Neural cell (in vitro differentiated cells): Measurements from ENCODE around the gene RCN2. TPM values are rescaled to one million over a fixed set of nuclear protein-coding genes. Genes with fewer than 3 reads are reported as not detected.

Source experiments
- H2AFZ ChIP-seq: fragments of 200-600, 300-800 bp; sonication (generic), shearing (Covaris generic); 2 replicates; pipeline ENCODE4 v1.6.0; 2014; ENCODE audit warnings: low read depth, mild to moderate bottlenecking, antibody characterized with exemption, low read length, moderate library complexity
- H3F3A ChIP-seq: fragments of 200-600 bp; shearing (Covaris generic); 2 replicates; pipeline ENCODE4 v1.6.1; 2016; ENCODE audit warnings: mild to moderate bottlenecking, moderate library complexity, mixed read lengths, antibody characterized with exemption, low read length; ENCODE audit not compliant: insufficient read depth, poor library complexity, severe bottlenecking
- H3K27ac ChIP-seq: fragments of 200-600, 300-800 bp; sonication (generic), shearing (Covaris generic); 2 replicates; pipeline ENCODE4 v1.5.1; 2014; ENCODE audit warnings: mild to moderate bottlenecking, low read length, moderate library complexity
- H3K27me3 ChIP-seq: fragments of 300-800, 200-600 bp; sonication (generic), shearing (Covaris generic); 2 replicates; pipeline ENCODE4 v1.6.0; 2014; ENCODE audit warnings: mild to moderate bottlenecking, low read depth, low read length, moderate library complexity; ENCODE audit not compliant: insufficient read depth
- H3K36me3 ChIP-seq: fragments of 300-800, 200-600 bp; sonication (generic), shearing (Covaris generic); 2 replicates; pipeline ENCODE4 v1.5.1; 2014; ENCODE audit warnings: mild to moderate bottlenecking, antibody characterized with exemption, low read length, moderate library complexity; ENCODE audit not compliant: insufficient read depth
- H3K4me2 ChIP-seq: fragments of 300-800, 200-600 bp; sonication (generic), shearing (Covaris generic); 2 replicates; pipeline ENCODE4 v1.6.0; 2014; ENCODE audit warnings: mild to moderate bottlenecking, low read length
- H3K4me3 ChIP-seq: fragments of 300-800, 200-600 bp; sonication (generic), shearing (Covaris generic); 2 replicates; pipeline ENCODE4 v1.5.1; 2014; ENCODE audit warnings: mild to moderate bottlenecking, low read length, moderate library complexity
- H3K79me2 ChIP-seq: fragments of 200-600 bp; shearing (Covaris generic); replicated peaks from 2 replicates; pipeline ENCODE4 v1.6.0; 2014; ENCODE audit warnings: mild to moderate bottlenecking, low read length, moderate library complexity; ENCODE audit not compliant: insufficient read depth
- H3K9ac ChIP-seq: fragments of 300-800, 200-600 bp; sonication (generic), shearing (Covaris generic); 2 replicates; pipeline ENCODE4 v1.6.1; 2016; ENCODE audit warnings: mild to moderate bottlenecking, low read length, mixed read lengths
- H3K9me2 ChIP-seq: fragments of 200-600 bp; shearing (Covaris generic); 2 replicates; pipeline ENCODE4 v1.6.1; 2016; ENCODE audit warnings: mild to moderate bottlenecking, low read length, mixed read lengths; ENCODE audit not compliant: insufficient read depth
- H3K9me3 ChIP-seq: fragments of 200-600, 300-800 bp; sonication (generic), shearing (Covaris generic); 2 replicates; pipeline ENCODE4 v1.6.1; 2016; ENCODE audit warnings: mild to moderate bottlenecking, mixed run types, low read length, moderate library complexity, mixed read lengths
- H4K20me1 ChIP-seq: fragments of 200-600 bp; shearing (Covaris generic); 2 replicates; pipeline ENCODE4 v1.6.1; 2016; ENCODE audit warnings: mild to moderate bottlenecking, mixed run types; ENCODE audit not compliant: insufficient read depth
- CTCF ChIP-seq: fragments of 450-650 bp; IDR thresholded peaks from 2 replicates; pipeline ENCODE4 v1.5.1; 2014; ENCODE audit warnings: antibody characterized with exemption, mild to moderate bottlenecking, moderate library complexity; ENCODE audit not compliant: poor library complexity, severe bottlenecking
- EP300 ChIP-seq: fragments of 450-650 bp; conservative IDR thresholded peaks from 2 replicates; pipeline ENCODE4 v1.6.1; 2014; ENCODE audit warnings: antibody characterized with exemption, mild to moderate bottlenecking, moderate library complexity; ENCODE audit not compliant: poor library complexity, severe bottlenecking
- EZH2 ChIP-seq: fragments of 200-600, 300-800 bp; shearing (Covaris generic), sonication (generic); IDR thresholded peaks from 2 replicates; pipeline ENCODE4 v1.6.1; 2014; ENCODE audit warnings: antibody characterized with exemption, low read length, borderline replicate concordance, mild to moderate bottlenecking; ENCODE audit not compliant: insufficient read depth, poor library complexity, severe bottlenecking
- MXI1 ChIP-seq: fragments of 450-650 bp; conservative IDR thresholded peaks from 2 replicates; pipeline ENCODE4 v1.6.1; 2014; ENCODE audit warnings: antibody characterized with exemption, mild to moderate bottlenecking; ENCODE audit not compliant: poor library complexity, severe bottlenecking
- POLR2AphosphoS5 ChIP-seq: IDR thresholded peaks from 2 replicates; pipeline ENCODE4 v1.6.1; 2012
- RAD21 ChIP-seq: fragments of 450-650 bp; conservative IDR thresholded peaks from 2 replicates; pipeline ENCODE4 v1.6.1; 2014; ENCODE audit warnings: antibody characterized with exemption, mild to moderate bottlenecking, moderate library complexity
- REST ChIP-seq: IDR thresholded peaks from 2 replicates; pipeline ENCODE4 v1.6.1; 2012; ENCODE audit warnings: borderline replicate concordance
- SMC3 ChIP-seq: fragments of 450-650 bp; conservative IDR thresholded peaks from 2 replicates; pipeline ENCODE4 v1.6.1; 2014; ENCODE audit warnings: antibody characterized with exemption, mild to moderate bottlenecking, moderate library complexity; ENCODE audit not compliant: poor library complexity
- TAF1 ChIP-seq: IDR thresholded peaks from 2 replicates; pipeline ENCODE4 v1.6.1; 2012; ENCODE audit warnings: low read depth
- polyA plus RNA-seq: library from polyadenylated mRNA; depleted of rRNA; stranded (reverse); fragments of >200 nt; gene quantifications from 2 replicates; pipeline ENCODE4 v1.2.3, GENCODE V29; 2014

The RCN2 gene
- polyA plus RNA-seq, 1 donor from 2014 or later = 400 TPM

GRCh38 chr15:76994496-76994895 is 62.9 kb downstream of the RCN2 start:
- TF ChIP-seq MXI1 (no peak), TAF1 (no peak)
- H3K79me2 ChIP-seq = no peaks in the 10 kb centered on the region
- H3K9me2 ChIP-seq = no peaks in the 10 kb centered on the region
- no peaks in the 10 kb centered on the region for H3K9me3 ChIP-seq
- H4K20me1 ChIP-seq = no peaks in the 10 kb centered on the region
- no peak overlapping the region for H2AFZ ChIP-seq
- H3K9ac ChIP-seq = no peak overlapping the region
- no peak overlapping the region for H3K27ac ChIP-seq
- no peaks in the 10 kb centered on the region for H3F3A ChIP-seq
- no peaks in the 10 kb centered on the region for H3K36me3 ChIP-seq
- H3K4me3 ChIP-seq = no peak overlapping the region
- H3K27me3 ChIP-seq = no peaks in the 10 kb centered on the region
- H3K4me2 ChIP-seq = no peak overlapping the region

- Histone ChIP-seq H3K4me2 (no peak within 1 kb of the TSS), H4K20me1 (no peaks in the 10 kb centered on the region), H3K79me2 (no peaks in the 10 kb centered on the region), H3K36me3 (no peaks in the 10 kb centered on the region), H3K4me3 (no peak within 1 kb of the TSS), H3K27ac (no peak within 1 kb of the TSS), H3K27me3 (no peaks in the 10 kb centered on the region), H3K9ac (no peak within 1 kb of the TSS), H3K9me3 (no peaks in the 10 kb centered on the region), H3K9me2 (no peaks in the 10 kb centered on the region), H2AFZ (no peak within 1 kb of the TSS), H3F3A (no peaks in the 10 kb centered on the region)
- TF ChIP-seq TAF1 (no peak), EZH2 (no peak), REST (no peak), EP300 (no peak), MXI1 (no peak), RAD21 (no peak), SMC3 (no peak), POLR2AphosphoS5 (no peak), CTCF (no peak)
Measured at GRCh38 chr15:76994971-76995945, 63.7 kb downstream of the RCN2 start, which contains the start of gene PSTPIP1. TSS of gene PSTPIP1 (plus strand) at chr15:76995126. CDS start at chr15:76995574, 448 bp downstream.
